OCI-LY3 (cell line): Measurements from ENCODE around the gene EXOSC6.
"Not testable (repeated sequence)": the region's sequence is repeated elsewhere in the genome, so short reads cannot be mapped to it uniquely, and the experiment has no call there.

Source experiments
- H2AFZ ChIP-seq: fragments of 200-600, 300-600 bp; shearing (Covaris generic); 2 replicates; pipeline ENCODE4 v1.6.0; 2014; ENCODE audit warnings: antibody characterized with exemption, low read depth, low read length
- H3K27ac ChIP-seq: fragments of 200-600, 300-600 bp; sonication (generic); 2 replicates; pipeline ENCODE4 v1.5.1; 2014; ENCODE audit warnings: mild to moderate bottlenecking, low read length, moderate library complexity, mixed read lengths
- H3K27me3 ChIP-seq: fragments of 200-600, 300-600 bp; sonication (generic); 2 replicates; pipeline ENCODE4 v1.6.1; 2014; ENCODE audit warnings: low read depth, low read length, mixed read lengths
- H3K36me3 ChIP-seq: fragments of 200-600, 300-600 bp; sonication (generic); replicated peaks from 2 replicates; pipeline ENCODE3; 2014; ENCODE audit warnings: low read depth, low read length, mixed read lengths
- H3K4me1 ChIP-seq: fragments of 300-600, 200-600 bp; sonication (generic); 2 replicates; pipeline ENCODE4 v1.6.1; 2014; ENCODE audit warnings: low read length, mixed read lengths
- H3K4me2 ChIP-seq: fragments of 200-600, 300-600 bp; sonication (generic); 2 replicates; pipeline ENCODE4 v1.6.1; 2014; ENCODE audit warnings: low read length, mixed read lengths
- H3K4me3 ChIP-seq: fragments of 300-600, 200-600 bp; sonication (generic); 2 replicates; pipeline ENCODE4 v1.5.1; 2014; ENCODE audit warnings: antibody characterized with exemption, mild to moderate bottlenecking, low read length, moderate library complexity
- H3K79me2 ChIP-seq: fragments of 300-600, 200-600 bp; shearing (Covaris generic); 2 replicates; pipeline ENCODE4 v1.6.1; 2014; ENCODE audit warnings: mild to moderate bottlenecking, low read length, mixed read lengths
- H3K9ac ChIP-seq: fragments of 300-600, 200-600 bp; shearing (Covaris generic); 2 replicates; pipeline ENCODE4 v1.6.0; 2014; ENCODE audit warnings: mild to moderate bottlenecking, low read length, moderate library complexity
- H3K9me3 ChIP-seq: fragments of 200-600, 300-600 bp; shearing (Covaris generic); 2 replicates; pipeline ENCODE4 v1.6.1; 2014; ENCODE audit warnings: low read length, mixed read lengths; ENCODE audit not compliant: insufficient read depth
- H4K20me1 ChIP-seq: fragments of 200-600, 300-600 bp; sonication (generic); 2 replicates; pipeline ENCODE4 v1.6.1; 2016; ENCODE audit warnings: low read length, mixed read lengths; ENCODE audit not compliant: insufficient read depth
- CTCF ChIP-seq: fragments of 200-600, 300-600 bp; sonication (generic); IDR thresholded peaks from 2 replicates; pipeline ENCODE4 v1.5.1; 2014; ENCODE audit warnings: antibody characterized with exemption, low read length, low read depth
- EZH2phosphoT487 ChIP-seq: fragments of 200-600 bp; shearing (Covaris generic); IDR thresholded peaks from 2 replicates; pipeline ENCODE4 v1.6.1; 2018; ENCODE audit warnings: antibody characterized with exemption, mixed run types, low read depth

The EXOSC6 gene

DNA sequence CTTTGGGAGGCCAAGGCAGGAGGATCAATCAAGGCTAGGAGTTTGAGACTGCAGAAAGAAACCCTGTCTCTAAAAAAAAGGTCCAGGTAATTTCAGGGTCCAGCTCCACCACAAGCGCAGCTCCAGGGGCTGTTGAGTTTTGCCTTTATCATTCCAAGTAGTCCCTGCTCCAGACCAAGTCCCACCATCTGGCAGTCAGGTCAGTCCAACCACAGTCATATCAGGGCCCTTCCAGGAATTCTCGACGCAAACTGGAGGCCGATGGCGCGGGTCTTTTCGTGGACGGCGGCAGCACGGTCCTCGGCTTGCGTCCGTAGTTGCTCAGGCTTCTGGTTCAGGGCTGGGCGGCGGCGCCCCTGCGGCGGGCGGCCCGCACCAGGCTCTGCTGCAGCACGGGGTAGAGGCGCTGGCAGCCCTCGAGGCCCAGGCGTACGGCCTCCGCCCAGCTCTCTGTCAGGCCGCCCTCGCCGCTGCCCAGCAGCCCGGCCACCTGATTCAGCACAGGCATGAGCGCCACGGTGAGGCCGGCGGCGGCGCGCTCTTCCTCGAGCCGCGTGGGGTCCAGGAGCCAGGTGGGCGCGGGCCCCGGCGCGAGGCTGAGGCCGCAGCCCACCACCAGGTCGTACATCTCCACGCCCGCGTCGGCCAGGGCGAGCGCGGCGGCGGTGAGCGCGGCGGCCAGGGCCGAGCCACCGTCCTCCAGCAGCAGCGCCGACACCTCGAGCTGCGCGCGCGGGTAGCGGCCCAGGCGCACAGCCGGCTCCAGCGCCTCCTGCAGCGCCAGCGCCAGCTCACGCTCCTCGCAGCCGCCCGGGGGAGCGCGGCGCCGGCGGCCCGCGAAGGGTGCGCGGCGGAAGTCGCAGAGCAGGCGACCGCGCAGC, 752 bp downstream of the EXOSC6 start:
- H3K27me3 ChIP-seq: no peaks in the 10 kb centered on the region
- peak overlapping the region; percentile 84 for H3K4me3 ChIP-seq
- peak overlapping the region; percentile 32 for H3K27ac ChIP-seq
- H3K4me1 ChIP-seq: peaks cover 6% of the 10 kb centered on the region; the same call in 1 of the 2 replicates
- peaks cover 4% of the 10 kb centered on the region; the same call in 1 of the 2 replicates for H4K20me1 ChIP-seq
- TF ChIP-seq CTCF: 0 out of 2 replicates have a peak, but pooled peaks have one; percentile 6
- no peak for TF ChIP-seq EZH2phosphoT487
- H3K79me2 ChIP-seq: peaks cover 45% of the 10 kb centered on the region
- H3K9ac ChIP-seq: peak overlapping the region; percentile 63
- H3K9me3 ChIP-seq: no peaks in the 10 kb centered on the region
- H3K36me3 ChIP-seq: peaks cover 38% of the 10 kb centered on the region
- H2AFZ ChIP-seq: no peak overlapping the region
- H3K4me2 ChIP-seq: peak overlapping the region; percentile 74

GRCh38 chr16:70249697-70250096, 2.0 kb downstream of the EXOSC6 start:
- not testable (repeated sequence) for H3K27me3 ChIP-seq, H3K4me3 ChIP-seq, H2AFZ ChIP-seq, H4K20me1 ChIP-seq, H3K4me2 ChIP-seq, H3K9me3 ChIP-seq, H3K27ac ChIP-seq, H3K4me1 ChIP-seq, H3K9ac ChIP-seq
- H3K79me2 ChIP-seq: peaks cover 45% of the 10 kb centered on the region
- peaks cover 30% of the 10 kb centered on the region for H3K36me3 ChIP-seq

GRCh38 chr16:70238773-70239172, 13.0 kb downstream of the EXOSC6 start:
- H3K4me3 ChIP-seq, H3K9me3 ChIP-seq, H3K79me2 ChIP-seq, H3K27ac ChIP-seq, H2AFZ ChIP-seq, H3K4me1 ChIP-seq, H3K9ac ChIP-seq, H3K27me3 ChIP-seq, H3K36me3 ChIP-seq, H4K20me1 ChIP-seq: not testable (repeated sequence)
- 0 out of 2 replicates have a peak overlapping the region, but pooled peaks have one; percentile 4 for H3K4me2 ChIP-seq

DNA sequence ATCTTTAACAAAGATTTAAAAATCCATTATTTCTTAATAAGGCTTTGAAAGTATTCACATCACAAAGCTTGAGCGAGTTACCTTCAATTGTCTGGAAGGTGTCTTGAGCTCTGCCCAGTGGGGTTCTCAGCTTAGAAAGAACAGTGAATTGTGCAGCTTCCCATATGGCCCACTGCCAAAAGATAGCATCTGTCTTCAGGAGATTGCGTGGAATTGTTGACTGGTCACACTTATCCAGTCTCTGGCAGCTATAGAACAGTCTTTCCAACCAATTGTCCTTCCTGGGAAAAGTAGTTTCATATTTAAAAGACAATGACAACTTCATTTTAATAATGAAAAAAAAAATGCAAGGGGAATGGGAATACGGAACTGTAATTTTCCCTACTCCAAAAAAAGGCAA, 19.9 kb downstream of the EXOSC6 start:
- H3K27ac ChIP-seq, H3K79me2 ChIP-seq, H2AFZ ChIP-seq, H3K4me2 ChIP-seq, H3K4me3 ChIP-seq, H3K36me3 ChIP-seq, H3K9ac ChIP-seq, H3K4me1 ChIP-seq, H3K27me3 ChIP-seq, H3K9me3 ChIP-seq, H4K20me1 ChIP-seq: not testable (repeated sequence)

GRCh38 chr16:70226024-70226423, 25.7 kb downstream of the EXOSC6 start:
- H3K9me3 ChIP-seq, H3K9ac ChIP-seq, H3K27me3 ChIP-seq, H3K4me1 ChIP-seq, H3K4me3 ChIP-seq, H3K27ac ChIP-seq, H2AFZ ChIP-seq, H3K79me2 ChIP-seq, H4K20me1 ChIP-seq, H3K36me3 ChIP-seq, H3K4me2 ChIP-seq: not testable (repeated sequence)

- not testable (repeated sequence) for H4K20me1 ChIP-seq, H3K9me3 ChIP-seq, H3K4me3 ChIP-seq, H3K27me3 ChIP-seq, H3K79me2 ChIP-seq, H3K36me3 ChIP-seq, H3K9ac ChIP-seq, H3K4me1 ChIP-seq, H2AFZ ChIP-seq, H3K4me2 ChIP-seq, H3K27ac ChIP-seq
These were observed 26.3 kb downstream of the EXOSC6 start for GRCh38 chr16:70225430-70225829.

GRCh38 chr16:70224645-70225044, 27.1 kb downstream of the EXOSC6 start:
- not testable (repeated sequence) for H3K27ac ChIP-seq, H3K79me2 ChIP-seq, H2AFZ ChIP-seq, H3K4me1 ChIP-seq, H3K9me3 ChIP-seq, H3K27me3 ChIP-seq, H3K9ac ChIP-seq, H3K4me2 ChIP-seq, H3K4me3 ChIP-seq, H3K36me3 ChIP-seq, H4K20me1 ChIP-seq

DNA sequence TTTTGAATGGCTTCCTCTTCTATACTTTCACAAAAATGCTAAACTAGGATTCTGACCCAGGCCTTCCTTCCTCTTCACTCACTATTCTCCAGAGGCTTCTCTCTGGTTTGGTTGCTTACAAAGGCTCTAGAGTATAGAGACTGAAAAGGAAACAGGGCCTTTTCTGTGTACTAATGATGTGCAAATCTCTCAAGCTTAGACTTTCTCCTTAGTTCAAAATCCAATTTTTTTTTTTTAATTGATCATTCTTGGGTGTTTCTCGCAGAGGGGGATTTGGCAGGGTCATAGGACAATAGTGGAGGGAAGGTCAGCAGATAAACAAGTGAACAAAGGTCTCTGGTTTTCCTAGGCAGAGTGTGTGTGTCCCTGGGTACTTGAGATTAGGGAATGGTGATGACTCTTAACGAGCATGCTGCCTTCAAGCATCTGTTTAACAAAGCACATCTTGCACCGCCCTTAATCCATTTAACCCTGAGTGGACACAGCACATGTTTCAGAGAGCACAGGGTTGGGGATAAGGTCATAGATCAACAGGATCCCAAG, 27.7 kb downstream of the EXOSC6 start:
- H3K79me2 ChIP-seq, H4K20me1 ChIP-seq, H3K27me3 ChIP-seq, H3K27ac ChIP-seq, H2AFZ ChIP-seq, H3K4me1 ChIP-seq, H3K36me3 ChIP-seq, H3K9ac ChIP-seq, H3K4me3 ChIP-seq, H3K9me3 ChIP-seq, H3K4me2 ChIP-seq: not testable (repeated sequence)
